Pancreas (tissue), 10 donors: ENCODE data around the gene F5. TPM values are rescaled to one million over a fixed set of nuclear protein-coding genes. Genes with fewer than 3 reads are reported as not detected.

Experiments used
- ATAC-seq, 4 donors: fragments of 200-7000 bp; cut with Tn5 transposase; one replicate each; pipeline versions ENCODE4 v1.8.0 to v1.9.1; 2020; ENCODE audit warnings: mild to moderate bottlenecking in 4 of 4, moderate library complexity in 4 of 4
- DNase-seq, 6 donors: peaks; one replicate each; pipeline ENCODE4 v3.0.0-alpha.2; 2020
- FAIRE-seq: peaks from 2 replicates; lab custom pipeline; 2012; peaks lifted over from hg19 to GRCh38; lab: Jason Lieb, UNC
- H3K27ac ChIP-seq, 4 donors: fragments of 200-600 bp; sonication (generic); 1 replicate in 3 of 4; 2 replicates in 1 of 4; pipeline versions ENCODE4 v1.5.0 to v1.8.0; 2020
- H3K27me3 ChIP-seq, 4 donors: fragments of 200-600 bp; one replicate each; pipeline ENCODE4 v1.8.0; 2021
- H3K36me3 ChIP-seq, 3 donors: fragments of 200-600 bp; sonication (generic) in 1 of 3; one replicate each; pipeline versions ENCODE4 v1.5.0 to v1.8.0; 2020 to 2021
- H3K4me1 ChIP-seq, 3 donors: fragments of 200-600 bp; one replicate each; pipeline ENCODE4 v1.8.0; 2021
- H3K4me3 ChIP-seq, 4 donors: fragments of 200-600 bp; sonication (generic) in 2 of 4; one replicate each; pipeline versions ENCODE4 v1.5.0 to v1.8.0; 2020 to 2021
- H3K9me3 ChIP-seq, 4 donors: fragments of 200-600 bp; one replicate each; pipeline ENCODE4 v1.8.0; 2021
- CTCF ChIP-seq, 4 donors: fragments of 200-600 bp; sonication (generic) in 3 of 4; IDR thresholded peaks; one replicate each; pipeline versions ENCODE4 v1.5.0 to v1.8.0; 2021; ENCODE audit warnings: antibody characterized with exemption in 4 of 4
- WGBS, 2 donors: extraction: QIAGEN DNeasy Blood & Tissue Kit; methylation state at CpG; one replicate each; pipeline ENCODE4 v1.1.7; 2013; 5-methylcytosine and 5-hydroxymethylcytosine counted together
- intact Hi-C, 3 donors: fragments of 100-400 bp; cut with DNase I; formaldehyde crosslinking; loops; one replicate each; pipeline versions ENCODE4 v1.11.1 to v1.14.2; 2022
- polyA plus RNA-seq, 2 donors: library from polyadenylated mRNA; stranded (reverse); fragments of 200-250 nt; gene quantifications; one replicate each; pipeline ENCODE4 v1.2.3, GENCODE V29; 2013
- total RNA-seq, 6 donors: library from RNA; stranded (reverse); fragmentation: NEBNext Ultra II Directional in 4 of 6; extraction: Animal tissue kit (Norgen Biotek cat#: 25700) in 4 of 6; gene quantifications; one replicate each; pipeline versions ENCODE4 v1.2.1 to v1.2.4, GENCODE V29; 2021 to 2023
- donor health status: healthy with polysubstance abuse.
- donor health status: DM: no; HTN: no; CAD: no; lungs with moderate emphysema.
- donor health status: DM: no; HTN: no; CAD: no.
- donor health status: control.
- donor health status: control.
- donor health status: Bipolar disorder and iron deficiency.
- donor health status: DM: yes; HTN: yes; CAD: no.
- donor health status: DM: no; HTN: no; CAD: no.
- donor health status: DM: no; HTN: no; CAD: no.
- donor health status: DM: yes; HTN: yes; CAD: no.

Gene F5
- total and polyA plus RNA-seq, 8 donors = 0.94 to 9.0 (median 5.9) TPM

GRCh38 chr1:169574336-169574735, 11.9 kb downstream of the F5 start:
- 29 to 40% methylated on average over 4 of the region's 4 CpGs for WGBS, 2 donors
- Histone ChIP-seq H3K36me3 (no peaks in the 10 kb centered on the region), H3K9me3 (no peaks in the 10 kb centered on the region), H3K27me3 (no peaks in the 10 kb centered on the region), H3K27ac (no peak overlapping the region), H3K4me3 (no peak overlapping the region), H3K4me1 (peaks cover 13 to 17% (median 14%) of the 10 kb centered on the region in 3 donors)
- no peak for TF ChIP-seq CTCF (IDR thresholded peaks at IDR 0.05)
- DNase-seq = no peak
- FAIRE-seq = no peak
- intact Hi-C loops = no loop called here
- ATAC-seq = no peak

GRCh38 chr1:169572187-169572586, 14.1 kb downstream of the F5 start:
- Histone ChIP-seq H3K27me3 (no peaks in the 10 kb centered on the region), H3K27ac (no peak overlapping the region), H3K9me3 (no peaks in the 10 kb centered on the region), H3K4me1 (peaks cover 13 to 24% (median 18%) of the 10 kb centered on the region in 3 donors), H3K4me3 (no peak overlapping the region), H3K36me3 (no peaks in the 10 kb centered on the region)
- FAIRE-seq (no peak), ATAC-seq (peak in 3 of 4 donors; percentile 24 to 62 (median 54)), DNase-seq (no peak)
- TF ChIP-seq CTCF (IDR thresholded peaks at IDR 0.05) = no peak
- WGBS, 2 donors = 44% methylated on average over 1 of the region's 1 CpG
- intact Hi-C loops = no loop called here

GRCh38 chr1:169571450-169571849, 14.8 kb downstream of the F5 start:
- 89 to 93% methylated on average over 3 of the region's 3 CpGs for WGBS, 2 donors
- no peak for ATAC-seq
- no peak for FAIRE-seq

GRCh38 chr1:169570172-169570574, 16.1 kb downstream of the F5 start:
- Histone ChIP-seq H3K9me3 (no peaks in the 10 kb centered on the region), H3K4me1 (peaks cover 13 to 37% (median 18%) of the 10 kb centered on the region in 3 donors), H3K4me3 (no peak overlapping the region), H3K36me3 (no peaks in the 10 kb centered on the region), H3K27me3 (no peaks in the 10 kb centered on the region), H3K27ac (peak overlapping the region in 2 of 4 donors; percentile 15 to 39)
- no peak for DNase-seq
- ATAC-seq = peak; percentile 80 to 88 (median 84)
- WGBS, 2 donors = 7 to 9% methylated on average over 1 of the region's 1 CpG
- no peak for TF ChIP-seq CTCF (IDR thresholded peaks at IDR 0.05)
- peak; percentile 9 for FAIRE-seq
- intact Hi-C loops = no loop called here

More at GRCh38 chr1:169571450-169571849, 14.8 kb downstream of the F5 start:
- no peak for TF ChIP-seq CTCF (IDR thresholded peaks at IDR 0.05)
- Histone ChIP-seq H3K27ac (no peak overlapping the region), H3K9me3 (no peaks in the 10 kb centered on the region), H3K4me3 (no peak overlapping the region), H3K27me3 (no peaks in the 10 kb centered on the region), H3K36me3 (no peaks in the 10 kb centered on the region), H3K4me1 (peaks cover 13 to 25% (median 18%) of the 10 kb centered on the region in 3 donors)
- DNase-seq = no peak
- intact Hi-C loops = no loop called here

- FAIRE-seq = no peak
- H3K27ac ChIP-seq = no peak overlapping the region
- TF ChIP-seq CTCF (IDR thresholded peaks at IDR 0.05) = no peak
- no peaks in the 10 kb centered on the region for H3K36me3 ChIP-seq
- intact Hi-C loops = no loop called here
- peak in 1 of 4 donors; percentile 21 for ATAC-seq
- no peaks in the 10 kb centered on the region for H3K27me3 ChIP-seq
- no peak overlapping the region for H3K4me3 ChIP-seq
- no peak for DNase-seq
- H3K4me1 ChIP-seq = peaks cover 13 to 37% (median 18%) of the 10 kb centered on the region in 3 donors
- no peaks in the 10 kb centered on the region for H3K9me3 ChIP-seq
- WGBS, 2 donors = 5% methylated on average over 1 of the region's 1 CpG
These were observed 17.8 kb downstream of the F5 start for GRCh38 chr1:169568497-169568896.
